HG03442 (cell line): ENCODE data around the gene SH3GLB2.
A peak's percentile ranks its signal among the peaks of the same experiment; 100 is the strongest.
"Not testable (repeated sequence)": the region's sequence is repeated elsewhere in the genome, so short reads cannot be mapped to it uniquely, and the experiment has no call there.

ENCODE experiments used
- ATAC-seq: cut with Tn5 transposase; IDR thresholded peaks from one replicate; pipeline ENCODE4 v1.9.1; 2021; ENCODE audit warnings: mild to moderate bottlenecking, moderate library complexity; ENCODE audit not compliant: unreplicated experiment

SH3GLB2 gene

DNA sequence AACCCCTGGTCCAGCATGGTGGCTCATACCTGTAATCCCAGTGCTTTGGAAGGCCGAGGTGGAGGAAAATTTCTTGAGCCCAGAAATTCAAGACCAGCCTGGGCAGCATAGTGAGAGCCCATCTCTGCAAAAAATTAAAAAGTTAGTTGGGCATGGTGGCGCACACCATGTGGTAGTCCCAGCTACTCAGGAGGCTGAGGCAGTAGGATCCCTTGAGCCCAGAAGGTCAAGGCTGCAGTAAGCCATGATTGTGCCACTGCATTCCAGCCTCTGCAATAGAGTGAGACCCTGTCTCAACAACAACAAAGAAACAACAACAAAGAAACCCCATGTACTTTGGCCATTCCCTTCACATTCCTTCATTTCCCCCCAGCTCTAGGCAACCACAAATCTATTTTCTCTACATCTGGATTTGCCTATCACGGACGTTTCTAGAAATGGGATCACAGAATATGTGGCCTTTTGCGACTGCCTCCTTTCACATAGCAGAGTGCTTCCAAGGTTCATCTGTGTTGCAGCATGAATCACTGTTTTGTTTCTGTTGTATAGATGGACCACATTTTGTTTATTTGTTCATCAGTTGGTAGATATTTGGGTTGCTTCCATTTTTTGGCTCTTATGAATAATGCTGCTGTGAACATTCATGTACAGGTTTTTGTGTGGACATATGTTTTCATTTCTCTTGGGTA, 26.2 kb upstream of the SH3GLB2 start:
- ATAC-seq = no peak

GRCh38 chr9:129053020-129053419, 24.9 kb upstream of the SH3GLB2 start:
- no peak for ATAC-seq

- no peak for ATAC-seq
Measured at GRCh38 chr9:129052592-129052991, 24.5 kb upstream of the SH3GLB2 start.

DNA sequence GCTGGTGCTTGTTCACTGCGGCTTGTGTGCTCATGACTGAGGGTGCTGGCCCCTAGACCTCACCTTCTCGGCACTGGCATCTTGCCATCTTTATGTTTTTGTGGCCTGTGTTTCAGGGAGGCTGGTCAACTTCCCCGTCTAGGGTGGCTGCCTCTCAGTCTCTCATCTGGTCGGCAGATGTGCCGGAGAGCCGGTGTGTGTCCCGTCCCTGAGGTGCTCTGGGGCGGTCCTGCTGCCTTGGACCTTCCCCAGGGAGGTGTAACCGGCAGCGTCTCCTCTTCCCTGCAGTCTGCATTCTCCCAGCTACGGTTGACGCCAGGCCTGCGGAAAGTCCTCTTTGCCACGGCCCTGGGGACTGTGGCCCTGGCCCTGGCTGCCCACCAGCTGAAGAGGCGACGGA, 13.9 kb upstream of the SH3GLB2 start:
- ATAC-seq = no peak

GRCh38 chr9:129040113-129040643, 12.0 kb upstream of the SH3GLB2 start:
- no peak for ATAC-seq

GRCh38 chr9:129038109-129038852, 10.2 kb upstream of the SH3GLB2 start:
- no peak for ATAC-seq

GRCh38 chr9:129037767-129038098, 9.6 kb upstream of the SH3GLB2 start:
- ATAC-seq = no peak

GRCh38 chr9:129036923-129037766, 9.0 kb upstream of the SH3GLB2 start:
- ATAC-seq = no peak

GRCh38 chr9:129036241-129036922, 8.3 kb upstream of the SH3GLB2 start, which contains the start of gene MIGA2:
Gene MIGA2 (plus strand): TSS chr9:129036626. CDS start chr9:129040595, 3,969 bp downstream.
- ATAC-seq = peak; percentile 95

GRCh38 chr9:129035838-129036237, 7.7 kb upstream of the SH3GLB2 start:
- ATAC-seq = not testable (repeated sequence)

GRCh38 chr9:129033216-129033615, 5.1 kb upstream of the SH3GLB2 start:
- no peak for ATAC-seq

- ATAC-seq = no peak
Measured at GRCh38 chr9:129032541-129033159, 4.5 kb upstream of the SH3GLB2 start.

DNA sequence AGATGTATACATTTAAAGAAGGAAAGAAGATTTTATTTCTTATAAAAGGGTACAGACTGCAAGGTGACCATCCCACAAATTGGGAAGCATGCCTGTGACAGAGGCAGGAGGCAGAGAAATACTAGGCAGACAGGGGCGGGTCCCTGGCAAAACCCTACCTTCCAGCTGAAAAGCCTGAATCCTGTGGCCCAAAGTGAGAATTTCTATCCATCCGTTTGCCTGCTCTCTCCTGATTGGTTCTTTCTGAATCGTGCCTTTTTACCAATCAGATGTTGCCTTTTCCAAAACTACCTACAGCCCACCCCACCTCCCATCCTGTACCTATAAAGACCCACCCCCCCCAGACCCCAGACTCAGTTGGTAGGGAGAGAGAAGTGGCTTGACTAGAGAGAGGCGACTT, 3.4 kb upstream of the SH3GLB2 start:
- ATAC-seq = no peak

DNA sequence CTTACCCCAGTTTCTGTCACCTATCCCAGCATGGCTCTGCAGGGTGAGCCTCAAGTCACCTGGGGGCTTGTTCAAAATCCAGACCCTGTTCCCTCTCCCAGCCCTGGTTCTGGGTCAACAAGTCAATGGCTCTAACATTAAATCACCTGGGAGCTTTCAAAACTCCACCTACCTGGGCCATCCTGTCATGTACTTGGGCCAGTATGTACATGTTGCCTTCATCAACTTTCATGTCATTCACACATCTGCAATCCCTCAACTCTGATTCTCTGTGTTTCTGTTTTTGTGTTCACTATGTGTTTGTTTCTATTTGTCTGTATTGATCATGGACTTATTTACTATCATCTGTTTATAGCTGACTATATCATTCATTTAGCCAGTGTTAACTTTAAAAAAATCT, 2.1 kb upstream of the SH3GLB2 start:
- ATAC-seq = no peak

DNA sequence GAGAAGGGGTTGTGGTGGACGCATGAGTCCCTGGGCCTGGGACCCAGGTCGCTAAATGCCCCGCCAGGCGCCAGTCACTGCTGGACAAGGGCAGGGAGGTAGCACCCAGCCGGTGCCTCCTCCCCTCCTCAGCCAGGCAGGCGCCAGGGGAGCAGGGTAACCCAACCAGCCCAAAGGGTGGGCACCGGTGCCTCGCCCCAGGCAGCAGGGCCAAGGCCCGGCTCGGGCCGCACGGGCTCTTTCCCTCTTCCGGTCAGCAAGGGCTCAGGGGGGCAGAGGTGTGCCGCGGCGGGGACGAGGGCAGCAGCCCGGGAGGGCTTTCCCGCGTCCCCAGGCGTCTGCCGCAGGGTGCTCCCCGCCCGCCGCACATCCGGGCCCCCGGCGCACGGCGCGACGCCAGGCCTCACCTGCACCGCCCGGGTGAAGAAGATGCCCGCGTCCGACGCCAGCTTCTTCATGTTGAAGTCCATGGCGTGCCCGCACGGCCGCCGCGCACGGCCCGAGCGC, 393 bp downstream of the SH3GLB2 start:
- peak; percentile 41 for ATAC-seq

DNA sequence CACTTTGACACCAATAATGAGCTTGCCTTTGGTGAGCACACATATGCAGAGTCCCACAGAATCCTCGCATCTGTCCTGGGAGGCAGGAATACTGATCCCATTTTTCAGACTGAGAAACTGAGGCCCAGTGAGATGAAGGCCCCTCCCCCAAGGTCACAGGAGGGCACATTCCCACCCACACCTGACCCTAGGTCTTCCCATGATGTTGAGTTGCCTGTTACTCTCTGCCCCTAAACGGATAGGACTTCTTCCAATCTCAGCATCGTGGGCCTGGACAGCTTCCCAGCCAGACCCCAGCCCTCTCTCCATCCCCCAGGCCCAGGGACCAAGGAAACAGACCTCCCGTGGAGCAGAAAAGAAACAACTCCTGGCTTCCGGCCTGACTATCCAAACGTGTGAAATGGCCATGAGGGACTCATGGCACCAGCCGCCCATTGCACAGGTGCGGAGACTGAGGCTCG, 877 bp downstream of the SH3GLB2 start:
- no peak for ATAC-seq

DNA sequence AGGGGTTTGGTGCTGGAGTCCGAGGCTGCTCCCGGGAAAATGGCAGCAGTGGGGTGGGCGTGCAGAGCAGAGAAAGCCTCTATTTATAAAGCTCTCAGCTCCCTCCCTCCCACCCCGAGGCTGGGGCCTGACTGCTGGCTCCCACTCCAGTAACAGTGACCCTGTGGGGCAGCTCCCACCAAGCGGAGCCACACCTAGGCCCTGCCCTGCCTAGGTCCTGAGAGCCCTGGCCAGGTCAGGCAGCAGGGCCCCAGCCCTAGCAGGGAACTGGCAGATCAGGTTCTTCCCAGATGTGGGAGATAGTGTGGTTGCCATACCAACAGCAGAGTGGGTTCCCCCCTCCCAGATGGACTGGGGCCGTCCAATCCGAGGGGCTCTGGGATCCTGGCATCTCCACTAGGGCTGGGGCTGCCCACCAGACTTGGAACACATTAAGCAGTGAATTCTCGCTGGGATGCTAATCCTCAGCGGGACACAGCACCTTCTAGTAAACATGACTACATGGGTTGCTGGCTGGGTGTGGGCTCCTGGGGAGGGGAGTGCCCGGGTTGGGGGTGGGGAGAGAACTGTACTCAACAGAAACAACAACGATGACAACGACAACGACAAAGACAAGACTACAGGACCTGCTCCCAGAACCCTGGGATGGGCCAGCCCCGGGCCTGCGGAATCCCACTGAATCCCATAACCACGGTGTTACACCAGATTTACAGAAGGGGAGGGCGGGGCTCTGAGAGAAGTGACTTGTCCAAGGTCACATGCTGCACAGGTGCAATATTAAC, 1.5 kb downstream of the SH3GLB2 start:
- ATAC-seq = no peak

DNA sequence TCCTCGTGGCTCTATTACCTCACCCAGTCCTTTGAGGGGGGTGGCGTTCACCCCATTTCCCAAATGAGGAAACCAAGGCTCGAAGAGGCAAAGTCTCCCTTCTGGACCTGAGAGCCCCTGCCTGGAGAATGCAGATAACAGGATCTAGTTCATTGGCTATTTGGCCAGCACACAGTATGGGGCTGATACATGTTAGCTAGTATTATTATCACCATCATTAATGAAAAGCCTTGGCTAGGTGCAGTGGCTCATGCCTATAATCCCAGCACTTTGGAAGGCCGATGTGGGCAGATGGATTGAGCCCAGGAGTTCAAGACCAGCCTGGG, 4.3 kb downstream of the SH3GLB2 start:
- no peak for ATAC-seq
